Measurements from ENCODE around the gene FBXL7. TPM values are rescaled to one million over a fixed set of nuclear protein-coding genes. Genes with fewer than 3 reads are reported as not detected.

The FBXL7 gene
- total RNA-seq, 1 donor from 2014 or later = 12.3 TPM

DNA sequence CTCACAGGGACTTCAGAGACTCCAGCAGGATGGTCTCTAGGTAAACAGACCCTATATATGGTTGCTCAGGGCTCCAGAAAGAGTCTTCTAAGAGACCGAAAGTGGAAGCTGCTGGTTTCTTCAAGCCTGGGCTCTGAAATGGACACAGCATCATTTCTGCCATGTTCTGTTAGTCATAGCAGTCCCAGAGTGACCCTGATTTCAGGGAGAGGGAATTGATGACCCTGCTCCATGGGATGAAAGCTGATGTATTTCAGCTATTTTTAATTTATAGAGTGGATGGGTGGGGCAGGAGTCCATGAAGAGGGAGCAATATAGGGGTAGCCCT is 135.3 kb downstream of the FBXL7 start:
- no peak overlapping the region for H3K4me3 Mint-ChIP-seq
- Histone ChIP-seq H3K9ac (no peak overlapping the region), H3F3A (ENCODE audit: low read depth) (no peaks in the 10 kb centered on the region), H3K79me2 (ENCODE audit: low read depth) (peaks cover 26% of the 10 kb centered on the region), H3K4me2 (no peak overlapping the region), H3K27ac (no peak overlapping the region), H3K4me3 (no peak overlapping the region), H4K20me1 (ENCODE audit: low read depth) (no peaks in the 10 kb centered on the region), H3K9me3 (ENCODE audit: low read depth) (no peaks in the 10 kb centered on the region), H2AFZ (replicated peaks) (no peak overlapping the region), H3K4me1 (no peaks in the 10 kb centered on the region), H3K27me3 (no peaks in the 10 kb centered on the region), H3K36me3 (no peaks in the 10 kb centered on the region)
- DNase-seq (ENCODE audit: low spot score) = no peak
- H3K27me3 Mint-ChIP-seq (ENCODE audit: insufficient read depth, low read depth) = no peaks in the 10 kb centered on the region
- H3K27ac Mint-ChIP-seq = no peak overlapping the region
- TF ChIP-seq EZH2phosphoT487 (IDR thresholded peaks at IDR 0.05) (no peak), EZH2 (IDR thresholded peaks at IDR 0.05) (no peak)
- TF ChIP-seq, protein P1, sequence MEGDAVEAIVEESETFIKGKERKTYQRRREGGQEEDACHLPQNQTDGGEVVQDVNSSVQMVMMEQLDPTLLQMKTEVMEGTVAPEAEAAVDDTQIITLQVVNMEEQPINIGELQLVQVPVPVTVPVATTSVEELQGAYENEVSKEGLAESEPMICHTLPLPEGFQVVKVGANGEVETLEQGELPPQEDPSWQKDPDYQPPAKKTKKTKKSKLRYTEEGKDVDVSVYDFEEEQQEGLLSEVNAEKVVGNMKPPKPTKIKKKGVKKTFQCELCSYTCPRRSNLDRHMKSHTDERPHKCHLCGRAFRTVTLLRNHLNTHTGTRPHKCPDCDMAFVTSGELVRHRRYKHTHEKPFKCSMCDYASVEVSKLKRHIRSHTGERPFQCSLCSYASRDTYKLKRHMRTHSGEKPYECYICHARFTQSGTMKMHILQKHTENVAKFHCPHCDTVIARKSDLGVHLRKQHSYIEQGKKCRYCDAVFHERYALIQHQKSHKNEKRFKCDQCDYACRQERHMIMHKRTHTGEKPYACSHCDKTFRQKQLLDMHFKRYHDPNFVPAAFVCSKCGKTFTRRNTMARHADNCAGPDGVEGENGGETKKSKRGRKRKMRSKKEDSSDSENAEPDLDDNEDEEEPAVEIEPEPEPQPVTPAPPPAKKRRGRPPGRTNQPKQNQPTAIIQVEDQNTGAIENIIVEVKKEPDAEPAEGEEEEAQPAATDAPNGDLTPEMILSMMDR (IDR thresholded peaks at IDR 0.05) = no peak
- H3K4me1 Mint-ChIP-seq = no peaks in the 10 kb centered on the region
- H3K9me3 Mint-ChIP-seq = peaks cover 3% of the 10 kb centered on the region
- H3K36me3 Mint-ChIP-seq = peaks cover 10% of the 10 kb centered on the region

DNA sequence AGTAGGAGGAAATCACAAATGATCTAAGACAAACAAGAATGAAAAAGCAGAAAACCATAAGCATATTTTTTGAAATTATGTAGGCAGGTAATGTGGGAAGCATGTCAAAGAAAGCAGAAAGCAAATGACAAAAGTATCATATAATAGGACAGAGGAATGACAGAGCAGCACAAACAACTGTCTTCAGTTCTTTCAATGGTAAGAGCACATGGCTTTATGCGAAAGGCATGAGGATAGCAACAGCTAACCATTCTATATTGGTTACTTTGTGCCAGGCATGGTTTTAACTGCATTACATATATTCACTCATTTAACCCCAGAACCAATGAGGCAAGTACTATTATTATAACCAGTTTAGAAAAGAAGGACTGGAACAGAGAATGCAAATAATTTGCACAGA is 137.4 kb downstream of the FBXL7 start:
- H3F3A ChIP-seq (ENCODE audit: low read depth) = no peaks in the 10 kb centered on the region
- no peak overlapping the region for H3K4me3 ChIP-seq
- H3K27ac Mint-ChIP-seq = no peak overlapping the region
- no peak overlapping the region for H3K4me2 ChIP-seq
- no peaks in the 10 kb centered on the region for H4K20me1 ChIP-seq (ENCODE audit: low read depth)
- no peak overlapping the region for H3K4me3 Mint-ChIP-seq
- no peaks in the 10 kb centered on the region for H3K27me3 ChIP-seq
- no peak overlapping the region for H2AFZ ChIP-seq (replicated peaks)
- H3K9ac ChIP-seq = no peak overlapping the region
- no peak for TF ChIP-seq EZH2phosphoT487 (IDR thresholded peaks at IDR 0.05)
- TF ChIP-seq, protein P1 (IDR thresholded peaks at IDR 0.05) = no peak
- no peak for TF ChIP-seq EZH2 (IDR thresholded peaks at IDR 0.05)
- H3K27me3 Mint-ChIP-seq (ENCODE audit: insufficient read depth, low read depth) = no peaks in the 10 kb centered on the region
- no peak overlapping the region for H3K27ac ChIP-seq
- DNase-seq (ENCODE audit: low spot score) = no peak
- H3K79me2 ChIP-seq (ENCODE audit: low read depth) = peaks cover 24% of the 10 kb centered on the region
- no peaks in the 10 kb centered on the region for H3K4me1 ChIP-seq
- H3K36me3 ChIP-seq = no peaks in the 10 kb centered on the region
- H3K9me3 ChIP-seq (ENCODE audit: low read depth) = no peaks in the 10 kb centered on the region
- peaks cover 11% of the 10 kb centered on the region for H3K36me3 Mint-ChIP-seq
- no peaks in the 10 kb centered on the region for H3K4me1 Mint-ChIP-seq
- peaks cover 3% of the 10 kb centered on the region for H3K9me3 Mint-ChIP-seq

DNA sequence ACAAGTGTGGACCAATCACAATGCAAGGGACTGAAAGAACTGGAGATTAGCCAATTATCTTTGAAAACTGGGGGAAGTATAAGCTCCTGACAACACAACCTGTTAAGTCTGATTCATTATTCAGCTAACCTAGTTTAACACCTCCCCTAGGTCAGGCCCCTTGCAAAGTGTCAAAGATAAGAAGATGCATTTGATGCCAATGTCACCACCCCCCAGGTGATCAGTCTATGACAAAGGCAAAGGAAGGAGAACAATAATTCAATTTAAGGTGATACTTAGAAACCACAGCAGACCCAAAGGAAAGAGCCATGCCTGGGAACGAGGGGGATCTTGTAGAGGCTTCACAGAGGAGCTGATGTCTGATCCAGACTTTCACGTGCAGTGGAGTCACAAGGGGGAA is 137.9 kb downstream of the FBXL7 start:
- H3K4me3 Mint-ChIP-seq = no peak overlapping the region

More for the DNA sequence above, 137.9 kb downstream of the FBXL7 start:
- H3K9me3 ChIP-seq (ENCODE audit: low read depth) = no peaks in the 10 kb centered on the region
- no peaks in the 10 kb centered on the region for H3K4me1 ChIP-seq
- TF ChIP-seq, protein P1 (IDR thresholded peaks at IDR 0.05) = no peak
- TF ChIP-seq EZH2 (IDR thresholded peaks at IDR 0.05) (no peak), EZH2phosphoT487 (IDR thresholded peaks at IDR 0.05) (no peak)
- H3K36me3 ChIP-seq = no peaks in the 10 kb centered on the region
- no peak overlapping the region for H3K9ac ChIP-seq
- H3K27me3 ChIP-seq = no peaks in the 10 kb centered on the region
- no peak overlapping the region for H3K27ac ChIP-seq
- H3K4me2 ChIP-seq = no peak overlapping the region
- H2AFZ ChIP-seq (replicated peaks) = no peak overlapping the region
- Mint-ChIP-seq H3K4me1 (no peaks in the 10 kb centered on the region), H3K9me3 (peaks cover 3% of the 10 kb centered on the region), H3K36me3 (peaks cover 11% of the 10 kb centered on the region), H3K27ac (no peak overlapping the region), H3K27me3 (ENCODE audit: insufficient read depth, low read depth) (no peaks in the 10 kb centered on the region)
- no peak for DNase-seq (ENCODE audit: low spot score)
- no peak overlapping the region for H3K4me3 ChIP-seq
- H3K79me2 ChIP-seq (ENCODE audit: low read depth) = peaks cover 23% of the 10 kb centered on the region
- no peaks in the 10 kb centered on the region for H4K20me1 ChIP-seq (ENCODE audit: low read depth)
- no peaks in the 10 kb centered on the region for H3F3A ChIP-seq (ENCODE audit: low read depth)
